Measurements from ENCODE around the gene SLC9A9.

SLC9A9 gene

DNA sequence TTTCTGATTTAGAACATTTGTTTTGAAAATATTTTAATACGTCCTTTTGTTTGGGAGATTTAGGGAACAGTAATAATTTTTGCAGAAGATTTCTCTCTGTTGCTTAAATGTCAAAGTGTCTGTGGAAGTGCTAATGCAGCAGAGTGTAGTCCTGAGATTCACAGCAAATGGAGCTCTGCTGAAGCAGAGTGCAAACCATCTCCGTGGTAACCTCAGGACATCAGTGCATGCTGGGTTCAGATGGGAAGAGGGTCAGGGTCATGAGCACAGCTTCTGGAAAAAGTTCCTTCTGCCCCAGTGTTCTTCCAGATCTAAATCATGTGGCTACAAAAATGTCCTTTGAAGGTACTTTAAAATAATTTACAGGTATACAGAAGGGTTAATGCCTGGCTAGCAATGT lies 39.9 kb upstream of the SLC9A9 start:
- H3K36me3 ChIP-seq (ENCODE audit: control insufficient read depth, insufficient read depth, low read length) = no peaks in the 10 kb centered on the region
- H3K9ac ChIP-seq (ENCODE audit: low read length) = no peak overlapping the region
- H4K8ac ChIP-seq (ENCODE audit: low read depth, low read length) = no peak overlapping the region
- H3K18ac ChIP-seq (ENCODE audit: low read length) = no peak overlapping the region
- peak overlapping the region; percentile 12 for H3K4ac ChIP-seq (ENCODE audit: low read depth, low read length)
- H2AK5ac ChIP-seq (ENCODE audit: low read length) = no peak overlapping the region
- no peak overlapping the region for H2BK15ac ChIP-seq (replicated peaks; ENCODE audit: low read depth)
- H3K23ac ChIP-seq (ENCODE audit: low read length) = no peak overlapping the region
- no peak overlapping the region for H3K56ac ChIP-seq (ENCODE audit: low read length)
- H3K27me3 ChIP-seq (ENCODE audit: insufficient read depth, low read length, poor library complexity) = no peaks in the 10 kb centered on the region
- no CpG with 5 or more reads among the region's 2 CpGs for WGBS (ENCODE audit: extremely low coverage, insufficient coverage, low lambda C conversion rate)
- H2BK120ac ChIP-seq (ENCODE audit: low read depth, low read length) = no peak overlapping the region
- H3K79me1 ChIP-seq (ENCODE audit: low read length) = no peaks in the 10 kb centered on the region
- H3K27ac ChIP-seq (ENCODE audit: low read depth, low read length) = no peak overlapping the region
- no peaks in the 10 kb centered on the region for H3K79me2 ChIP-seq (ENCODE audit: control insufficient read depth, insufficient read depth, low read length)
- no peaks in the 10 kb centered on the region for H3K4me1 ChIP-seq (ENCODE audit: control insufficient read depth, low read depth, low read length)
- no peak overlapping the region for H3K4me3 ChIP-seq (ENCODE audit: low read length)
- DNase-seq = peak; percentile 39
- H2BK5ac ChIP-seq (ENCODE audit: low read length) = no peak overlapping the region
- H4K5ac ChIP-seq (ENCODE audit: low read length) = no peak overlapping the region
- no peak overlapping the region for H3K4me2 ChIP-seq (ENCODE audit: low read length)

- no peak overlapping the region for H3K4me2 ChIP-seq (ENCODE audit: low read length)
- no peak overlapping the region for H3K18ac ChIP-seq (ENCODE audit: low read length)
- H3K79me1 ChIP-seq (ENCODE audit: low read length) = no peaks in the 10 kb centered on the region
- no peak overlapping the region for H3K4me3 ChIP-seq (ENCODE audit: low read length)
- H3K4me1 ChIP-seq (ENCODE audit: control insufficient read depth, low read depth, low read length) = no peaks in the 10 kb centered on the region
- no peaks in the 10 kb centered on the region for H3K79me2 ChIP-seq (ENCODE audit: control insufficient read depth, insufficient read depth, low read length)
- peak; percentile 73 for DNase-seq
- no peaks in the 10 kb centered on the region for H3K36me3 ChIP-seq (ENCODE audit: control insufficient read depth, insufficient read depth, low read length)
- no peak overlapping the region for H3K4ac ChIP-seq (ENCODE audit: low read depth, low read length)
- no peak overlapping the region for H2BK5ac ChIP-seq (ENCODE audit: low read length)
- H3K56ac ChIP-seq (ENCODE audit: low read length) = no peak overlapping the region
- H2BK15ac ChIP-seq (replicated peaks; ENCODE audit: low read depth) = no peak overlapping the region
- no peaks in the 10 kb centered on the region for H3K27me3 ChIP-seq (ENCODE audit: insufficient read depth, low read length, poor library complexity)
- H3K23ac ChIP-seq (ENCODE audit: low read length) = no peak overlapping the region
- H3K27ac ChIP-seq (ENCODE audit: low read depth, low read length) = no peak overlapping the region
- H4K8ac ChIP-seq (ENCODE audit: low read depth, low read length) = no peak overlapping the region
- no peak overlapping the region for H2AK5ac ChIP-seq (ENCODE audit: low read length)
- no CpG with 5 or more reads among the region's 1 CpG for WGBS (ENCODE audit: extremely low coverage, insufficient coverage, low lambda C conversion rate)
- no peak overlapping the region for H3K9ac ChIP-seq (ENCODE audit: low read length)
- H4K5ac ChIP-seq (ENCODE audit: low read length) = no peak overlapping the region
- H2BK120ac ChIP-seq (ENCODE audit: low read depth, low read length) = no peak overlapping the region
Measured at GRCh38 chr3:143885780-143886427, 37.6 kb upstream of the SLC9A9 start.

- H3K9ac ChIP-seq (ENCODE audit: low read length) = no peak overlapping the region
- peak overlapping the region; percentile 83 for H3K18ac ChIP-seq (ENCODE audit: low read length)
- no peak overlapping the region for H3K27ac ChIP-seq (ENCODE audit: low read depth, low read length)
- no CpG with 5 or more reads among the region's 3 CpGs for WGBS (ENCODE audit: extremely low coverage, insufficient coverage, low lambda C conversion rate)
- H3K56ac ChIP-seq (ENCODE audit: low read length) = no peak overlapping the region
- H4K8ac ChIP-seq (ENCODE audit: low read depth, low read length) = no peak overlapping the region
- no peak for DNase-seq
- no peaks in the 10 kb centered on the region for H3K4me1 ChIP-seq (ENCODE audit: control insufficient read depth, low read depth, low read length)
- no peak overlapping the region for H4K5ac ChIP-seq (ENCODE audit: low read length)
- no peak overlapping the region for H3K4me2 ChIP-seq (ENCODE audit: low read length)
- no peak overlapping the region for H3K4me3 ChIP-seq (ENCODE audit: low read length)
- no peaks in the 10 kb centered on the region for H3K79me1 ChIP-seq (ENCODE audit: low read length)
- H3K36me3 ChIP-seq (ENCODE audit: control insufficient read depth, insufficient read depth, low read length) = no peaks in the 10 kb centered on the region
- H3K4ac ChIP-seq (ENCODE audit: low read depth, low read length) = no peak overlapping the region
- H3K79me2 ChIP-seq (ENCODE audit: control insufficient read depth, insufficient read depth, low read length) = no peaks in the 10 kb centered on the region
- peak overlapping the region; percentile 76 for H2BK15ac ChIP-seq (replicated peaks; ENCODE audit: low read depth)
- no peaks in the 10 kb centered on the region for H3K27me3 ChIP-seq (ENCODE audit: insufficient read depth, low read length, poor library complexity)
- no peak overlapping the region for H2AK5ac ChIP-seq (ENCODE audit: low read length)
- no peak overlapping the region for H3K23ac ChIP-seq (ENCODE audit: low read length)
- H2BK120ac ChIP-seq (ENCODE audit: low read depth, low read length) = no peak overlapping the region
- H2BK5ac ChIP-seq (ENCODE audit: low read length) = no peak overlapping the region
Measured at GRCh38 chr3:143884861-143885260, 36.6 kb upstream of the SLC9A9 start.

GRCh38 chr3:143883151-143883550 lies 34.9 kb upstream of the SLC9A9 start:
- Histone ChIP-seq H3K36me3 (ENCODE audit: control insufficient read depth, insufficient read depth, low read length) (no peaks in the 10 kb centered on the region), H2AK5ac (ENCODE audit: low read length) (no peak overlapping the region), H2BK5ac (ENCODE audit: low read length) (no peak overlapping the region), H2BK15ac (replicated peaks; ENCODE audit: low read depth) (peak overlapping the region; percentile 92), H3K79me2 (ENCODE audit: control insufficient read depth, insufficient read depth, low read length) (no peaks in the 10 kb centered on the region), H3K23ac (ENCODE audit: low read length) (no peak overlapping the region), H3K18ac (ENCODE audit: low read length) (peak overlapping the region; percentile 83), H4K8ac (ENCODE audit: low read depth, low read length) (no peak overlapping the region), H3K9ac (ENCODE audit: low read length) (no peak overlapping the region), H3K4me1 (ENCODE audit: control insufficient read depth, low read depth, low read length) (no peaks in the 10 kb centered on the region), H3K4ac (ENCODE audit: low read depth, low read length) (no peak overlapping the region), H3K27ac (ENCODE audit: low read depth, low read length) (no peak overlapping the region), H3K4me2 (ENCODE audit: low read length) (no peak overlapping the region), H3K79me1 (ENCODE audit: low read length) (no peaks in the 10 kb centered on the region), H4K5ac (ENCODE audit: low read length) (no peak overlapping the region), H3K56ac (ENCODE audit: low read length) (no peak overlapping the region), H2BK120ac (ENCODE audit: low read depth, low read length) (peak overlapping the region; percentile 88), H3K4me3 (ENCODE audit: low read length) (no peak overlapping the region), H3K27me3 (ENCODE audit: insufficient read depth, low read length, poor library complexity) (no peaks in the 10 kb centered on the region)
- WGBS (ENCODE audit: extremely low coverage, insufficient coverage, low lambda C conversion rate) = no CpG with 5 or more reads among the region's 3 CpGs
- DNase-seq = no peak

GRCh38 chr3:143881095-143881494 lies 32.8 kb upstream of the SLC9A9 start:
- no peak overlapping the region for H3K9ac ChIP-seq (ENCODE audit: low read length)
- no peak overlapping the region for H3K56ac ChIP-seq (ENCODE audit: low read length)
- no CpG with 5 or more reads among the region's 3 CpGs for WGBS (ENCODE audit: extremely low coverage, insufficient coverage, low lambda C conversion rate)
- H2BK120ac ChIP-seq (ENCODE audit: low read depth, low read length) = peak overlapping the region; percentile 1
- no peaks in the 10 kb centered on the region for H3K27me3 ChIP-seq (ENCODE audit: insufficient read depth, low read length, poor library complexity)
- no peaks in the 10 kb centered on the region for H3K4me1 ChIP-seq (ENCODE audit: control insufficient read depth, low read depth, low read length)
- H3K79me2 ChIP-seq (ENCODE audit: control insufficient read depth, insufficient read depth, low read length) = no peaks in the 10 kb centered on the region
- no peak overlapping the region for H3K4ac ChIP-seq (ENCODE audit: low read depth, low read length)
- no peak overlapping the region for H2BK5ac ChIP-seq (ENCODE audit: low read length)
- H3K36me3 ChIP-seq (ENCODE audit: control insufficient read depth, insufficient read depth, low read length) = no peaks in the 10 kb centered on the region
- H4K5ac ChIP-seq (ENCODE audit: low read length) = no peak overlapping the region
- H2AK5ac ChIP-seq (ENCODE audit: low read length) = no peak overlapping the region
- no peaks in the 10 kb centered on the region for H3K79me1 ChIP-seq (ENCODE audit: low read length)
- no peak for DNase-seq
- H2BK15ac ChIP-seq (replicated peaks; ENCODE audit: low read depth) = peak overlapping the region; percentile 8
- H3K4me3 ChIP-seq (ENCODE audit: low read length) = no peak overlapping the region
- H3K4me2 ChIP-seq (ENCODE audit: low read length) = no peak overlapping the region
- no peak overlapping the region for H3K27ac ChIP-seq (ENCODE audit: low read depth, low read length)
- H4K8ac ChIP-seq (ENCODE audit: low read depth, low read length) = no peak overlapping the region
- H3K18ac ChIP-seq (ENCODE audit: low read length) = peak overlapping the region; percentile 4
- peak overlapping the region; percentile 59 for H3K23ac ChIP-seq (ENCODE audit: low read length)

- no peak overlapping the region for H3K18ac ChIP-seq (ENCODE audit: low read length)
- no peaks in the 10 kb centered on the region for H3K27me3 ChIP-seq (ENCODE audit: insufficient read depth, low read length, poor library complexity)
- peaks cover 1% of the 10 kb centered on the region for H3K4me1 ChIP-seq (ENCODE audit: control insufficient read depth, low read depth, low read length)
- no peak overlapping the region for H3K4ac ChIP-seq (ENCODE audit: low read depth, low read length)
- H3K4me3 ChIP-seq (ENCODE audit: low read length) = no peak overlapping the region
- no peak overlapping the region for H3K27ac ChIP-seq (ENCODE audit: low read depth, low read length)
- no peak overlapping the region for H2BK5ac ChIP-seq (ENCODE audit: low read length)
- H3K56ac ChIP-seq (ENCODE audit: low read length) = no peak overlapping the region
- H2BK120ac ChIP-seq (ENCODE audit: low read depth, low read length) = no peak overlapping the region
- no peak overlapping the region for H2AK5ac ChIP-seq (ENCODE audit: low read length)
- no peak overlapping the region for H3K4me2 ChIP-seq (ENCODE audit: low read length)
- no peak for DNase-seq
- no peak overlapping the region for H4K5ac ChIP-seq (ENCODE audit: low read length)
- H3K9ac ChIP-seq (ENCODE audit: low read length) = no peak overlapping the region
- H3K23ac ChIP-seq (ENCODE audit: low read length) = no peak overlapping the region
- no peaks in the 10 kb centered on the region for H3K79me2 ChIP-seq (ENCODE audit: control insufficient read depth, insufficient read depth, low read length)
- H3K79me1 ChIP-seq (ENCODE audit: low read length) = no peaks in the 10 kb centered on the region
- no peaks in the 10 kb centered on the region for H3K36me3 ChIP-seq (ENCODE audit: control insufficient read depth, insufficient read depth, low read length)
- no peak overlapping the region for H2BK15ac ChIP-seq (replicated peaks; ENCODE audit: low read depth)
- H4K8ac ChIP-seq (ENCODE audit: low read depth, low read length) = no peak overlapping the region
Measured at GRCh38 chr3:143875546-143875945, 27.3 kb upstream of the SLC9A9 start.
